Measurements from ENCODE around the gene PIF1. TPM values are rescaled to one million over a fixed set of nuclear protein-coding genes. Genes with fewer than 3 reads are reported as not detected.

PIF1 gene
- total RNA-seq, 2 experiments from 2014 or later: 82.9 to 126 TPM

- Histone ChIP-seq H3K4me1 (ENCODE audit: insufficient read depth, low read length, poor library complexity, severe bottlenecking) (no peaks in the 10 kb centered on the region), H3K4me3 (ENCODE audit: low read depth, low read length, poor library complexity, severe bottlenecking) (no peak overlapping the region), H3K4me2 (ENCODE audit: low read length) (no peak overlapping the region), H4K20me1 (ENCODE audit: insufficient read depth, low read length) (no peaks in the 10 kb centered on the region), H3K9me2 (ENCODE audit: insufficient read depth, low read length) (no peaks in the 10 kb centered on the region), H3K36me3 (ENCODE audit: insufficient read depth, low read length) (no peaks in the 10 kb centered on the region), H3K9me3 (ENCODE audit: low read length) (no peaks in the 10 kb centered on the region), H3K27ac (ENCODE audit: low read depth, low read length, poor library complexity, severe bottlenecking) (no peak overlapping the region), H3K79me2 (ENCODE audit: insufficient read depth, low read depth, low read length) (no peaks in the 10 kb centered on the region), H2AFZ (ENCODE audit: low read length) (no peak overlapping the region)
- peak; percentile 74 for DNase-seq (ENCODE audit: low spot score)
- no peak for TF ChIP-seq EZH2phosphoT487 (IDR thresholded peaks at IDR 0.05; ENCODE audit: borderline replicate concordance, low read depth, low read length)
- TF ChIP-seq CTCF (conservative IDR thresholded peaks at IDR 0.05; ENCODE audit: low read length): peak; percentile 99
- intact Hi-C loops (cut with micrococcal nuclease; ENCODE audit: unreplicated experiment): loop anchor here (1.0 kb wide), 2 partner anchors 25 to 79 kb away; no protein-coding TSS in a partner anchor
- no TSS peak for BruUV-seq (replicated peaks)
- CTCF ChIA-PET (ENCODE audit: unreplicated experiment): interaction anchor here (0.9 kb wide), 2 partner anchors 70 to 78 kb away, joined by 3 read pairs; no protein-coding TSS in a partner anchor
- POLR2A ChIA-PET: interaction anchor here (0.6 to 1.1 kb wide), 3 partner anchors 7 to 59 kb away, joined by 3 to 7 read pairs (median 5); no protein-coding TSS in a partner anchor
Observed at GRCh38 chr15:64809649-64810496, 15.6 kb downstream of the PIF1 start.

DNA sequence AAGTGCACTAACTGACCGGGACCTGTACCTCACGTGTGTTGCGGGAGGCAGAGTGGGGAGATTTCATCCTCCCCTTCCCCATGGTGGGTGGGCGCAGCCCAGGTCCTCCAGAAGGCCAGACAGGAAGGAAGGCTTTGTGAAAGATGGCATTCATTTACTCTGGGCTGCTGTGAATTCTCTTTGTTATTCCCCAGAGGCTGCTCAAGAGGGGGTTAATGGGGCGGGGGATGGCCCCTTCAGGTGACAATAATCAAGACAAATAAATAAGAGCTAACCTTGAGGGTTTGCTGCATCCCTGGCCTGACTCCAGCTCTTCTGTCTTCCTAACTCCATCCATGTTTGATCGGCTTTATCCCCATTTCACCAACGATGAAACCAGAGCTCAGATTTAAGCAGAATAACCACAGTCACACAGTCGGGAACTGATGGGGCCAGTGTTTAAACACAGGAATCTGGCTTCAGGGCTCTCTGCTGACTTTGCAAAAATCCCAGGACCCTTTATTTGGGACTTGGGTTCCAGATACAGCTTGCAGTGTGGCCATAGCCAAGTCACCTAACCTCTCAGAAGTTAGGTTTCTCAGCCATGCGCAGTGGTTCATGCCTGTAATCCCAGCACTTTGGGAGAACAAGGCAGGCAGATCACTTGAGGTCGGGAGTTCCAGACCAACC is 16.5 kb downstream of the PIF1 start:
- Histone ChIP-seq H4K20me1 (ENCODE audit: insufficient read depth, low read length) (no peaks in the 10 kb centered on the region), H3K4me2 (ENCODE audit: low read length) (no peak overlapping the region), H2AFZ (ENCODE audit: low read length) (no peak overlapping the region), H3K9me2 (ENCODE audit: insufficient read depth, low read length) (no peaks in the 10 kb centered on the region), H3K79me2 (ENCODE audit: insufficient read depth, low read depth, low read length) (no peaks in the 10 kb centered on the region), H3K27ac (ENCODE audit: low read depth, low read length, poor library complexity, severe bottlenecking) (no peak overlapping the region), H3K9me3 (ENCODE audit: low read length) (no peaks in the 10 kb centered on the region), H3K36me3 (ENCODE audit: insufficient read depth, low read length) (no peaks in the 10 kb centered on the region), H3K4me1 (ENCODE audit: insufficient read depth, low read length, poor library complexity, severe bottlenecking) (no peaks in the 10 kb centered on the region), H3K4me3 (ENCODE audit: low read depth, low read length, poor library complexity, severe bottlenecking) (no peak overlapping the region)
- no peak for DNase-seq (ENCODE audit: low spot score)
- BruUV-seq (replicated peaks): no TSS peak
- CTCF ChIA-PET (ENCODE audit: unreplicated experiment): interaction anchor here (0.9 kb wide), 1 partner anchor 77 kb away, joined by 3 read pairs; no protein-coding TSS in a partner anchor
- POLR2A ChIA-PET: interaction anchor here (0.7 to 1.1 kb wide), 2 partner anchors 59 to 136 kb away, joined by 3 to 5 read pairs; no protein-coding TSS in a partner anchor
- TF ChIP-seq EZH2phosphoT487 (IDR thresholded peaks at IDR 0.05; ENCODE audit: borderline replicate concordance, low read depth, low read length): no peak
- no peak for TF ChIP-seq CTCF (conservative IDR thresholded peaks at IDR 0.05; ENCODE audit: low read length)
- intact Hi-C loops (cut with micrococcal nuclease; ENCODE audit: unreplicated experiment): no loop called here
